OCI-M2 (cell line): Measurements from ENCODE around the gene WDR37.
"Not testable (repeated sequence)": the region's sequence is repeated elsewhere in the genome, so short reads cannot be mapped to it uniquely, and the experiment has no call there.

Experiments used
- DNase-seq: peaks from one replicate; lab custom pipeline; 2025; ENCODE audit not compliant: unreplicated experiment; lab: John Stamatoyannopoulos, UW

WDR37 gene

GRCh38 chr10:1101946-1102345 lies 45.8 kb downstream of the WDR37 start:
- DNase-seq: no peak

DNA sequence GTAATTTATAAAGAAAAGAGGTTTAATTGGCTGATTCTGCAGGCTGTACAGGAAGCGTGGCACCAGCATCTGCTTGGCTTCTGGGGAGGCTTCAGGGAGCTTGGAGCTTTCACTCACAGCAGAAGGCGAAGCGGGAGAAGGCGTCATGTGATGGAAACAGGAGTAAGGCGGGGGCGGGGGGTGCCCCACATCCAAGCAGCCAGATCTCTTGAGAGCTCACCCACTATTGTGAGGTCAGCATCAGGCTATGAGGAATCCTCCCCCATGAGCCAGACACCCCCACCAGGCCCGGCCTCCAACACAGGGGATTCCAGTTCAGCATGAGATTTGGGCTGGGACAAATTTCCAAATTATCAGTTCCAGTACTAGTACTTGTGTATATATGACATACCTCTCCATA lies 46.2 kb downstream of the WDR37 start:
- DNase-seq: no peak

- no peak for DNase-seq
Measured at GRCh38 chr10:1102831-1103230, 46.6 kb downstream of the WDR37 start.

DNA sequence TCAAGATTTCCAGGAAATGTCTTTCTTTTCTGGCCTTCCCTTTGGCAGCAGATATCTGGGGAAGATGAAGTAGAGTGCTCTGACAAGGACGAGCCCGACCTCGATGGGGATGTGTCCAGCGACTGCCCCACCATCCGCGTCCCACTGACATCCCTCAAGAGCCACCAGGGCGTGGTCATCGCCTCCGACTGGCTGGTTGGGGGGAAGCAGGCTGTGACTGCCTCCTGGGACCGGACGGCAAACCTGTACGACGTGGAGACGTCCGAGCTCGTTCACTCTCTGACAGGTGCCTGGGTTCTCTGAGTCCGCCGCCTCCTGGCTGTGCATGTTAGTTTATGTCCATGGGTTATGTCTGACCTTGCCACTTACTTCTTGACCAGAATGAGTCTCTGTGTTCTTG lies 47.4 kb downstream of the WDR37 start:
- no peak for DNase-seq

DNA sequence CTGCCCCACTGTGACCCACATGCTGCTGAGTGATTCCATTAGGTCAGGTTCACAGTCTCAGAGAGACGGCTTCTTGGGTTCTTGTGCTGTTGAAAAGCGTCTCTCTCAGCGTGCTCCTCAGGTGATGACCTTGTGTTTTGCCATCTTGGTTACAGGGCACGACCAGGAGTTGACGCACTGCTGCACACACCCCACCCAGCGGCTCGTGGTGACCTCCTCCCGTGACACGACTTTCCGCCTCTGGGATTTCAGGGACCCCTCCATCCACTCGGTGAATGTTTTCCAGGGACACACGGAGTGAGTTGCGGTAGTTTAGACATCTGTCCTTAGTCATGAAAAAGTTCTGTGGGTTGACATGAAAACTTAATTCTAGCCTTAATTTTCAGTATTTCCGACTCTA lies 48.8 kb downstream of the WDR37 start:
- DNase-seq: no peak

GRCh38 chr10:1107004-1107403 lies 50.8 kb downstream of the WDR37 start:
- no peak for DNase-seq

DNA sequence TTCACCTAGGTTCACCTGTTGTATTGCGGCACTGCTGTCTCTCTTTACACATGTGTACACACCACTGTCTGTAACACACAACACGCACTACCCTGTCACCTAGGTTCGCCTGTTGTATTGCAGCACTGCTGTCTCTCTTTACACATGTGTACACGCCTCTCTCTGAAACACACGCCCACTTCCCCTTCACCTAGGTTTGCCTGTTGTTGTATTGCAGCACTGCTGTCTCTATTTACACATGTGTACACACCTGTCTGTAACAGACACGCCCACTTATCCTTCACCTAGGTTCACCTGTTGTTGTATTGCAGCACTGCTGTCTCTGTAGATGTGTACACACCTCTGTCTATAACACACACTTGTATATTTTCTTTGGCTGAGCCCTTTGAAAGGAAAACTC lies 51.5 kb downstream of the WDR37 start:
- DNase-seq: no peak

GRCh38 chr10:1109795-1110673 lies 53.8 kb downstream of the WDR37 start:
- no peak for DNase-seq

DNA sequence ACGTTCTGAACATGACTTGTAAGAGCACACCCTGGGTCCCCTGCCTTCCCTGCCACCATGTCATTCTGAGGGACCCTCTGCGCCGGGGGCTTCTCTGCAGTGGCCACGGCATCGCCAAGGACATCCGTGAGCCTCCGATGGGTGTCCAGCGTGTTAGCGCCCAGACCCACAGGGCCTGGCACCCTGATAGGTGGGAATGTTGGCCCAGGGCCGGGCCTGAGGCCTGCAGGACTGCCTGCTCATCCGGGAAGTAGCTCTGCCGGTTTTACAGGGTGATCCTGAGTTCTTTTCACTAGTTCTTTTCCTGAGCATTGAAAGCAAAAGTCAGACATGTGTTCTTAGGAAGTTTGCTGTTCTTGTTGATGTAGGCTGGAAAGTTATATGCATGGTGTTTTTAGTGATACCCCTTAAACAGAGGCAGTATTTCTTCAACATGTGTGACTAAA lies 54.5 kb downstream of the WDR37 start:
- DNase-seq: no peak

- DNase-seq: no peak
Measured at GRCh38 chr10:1114315-1114714, 58.1 kb downstream of the WDR37 start.

DNA sequence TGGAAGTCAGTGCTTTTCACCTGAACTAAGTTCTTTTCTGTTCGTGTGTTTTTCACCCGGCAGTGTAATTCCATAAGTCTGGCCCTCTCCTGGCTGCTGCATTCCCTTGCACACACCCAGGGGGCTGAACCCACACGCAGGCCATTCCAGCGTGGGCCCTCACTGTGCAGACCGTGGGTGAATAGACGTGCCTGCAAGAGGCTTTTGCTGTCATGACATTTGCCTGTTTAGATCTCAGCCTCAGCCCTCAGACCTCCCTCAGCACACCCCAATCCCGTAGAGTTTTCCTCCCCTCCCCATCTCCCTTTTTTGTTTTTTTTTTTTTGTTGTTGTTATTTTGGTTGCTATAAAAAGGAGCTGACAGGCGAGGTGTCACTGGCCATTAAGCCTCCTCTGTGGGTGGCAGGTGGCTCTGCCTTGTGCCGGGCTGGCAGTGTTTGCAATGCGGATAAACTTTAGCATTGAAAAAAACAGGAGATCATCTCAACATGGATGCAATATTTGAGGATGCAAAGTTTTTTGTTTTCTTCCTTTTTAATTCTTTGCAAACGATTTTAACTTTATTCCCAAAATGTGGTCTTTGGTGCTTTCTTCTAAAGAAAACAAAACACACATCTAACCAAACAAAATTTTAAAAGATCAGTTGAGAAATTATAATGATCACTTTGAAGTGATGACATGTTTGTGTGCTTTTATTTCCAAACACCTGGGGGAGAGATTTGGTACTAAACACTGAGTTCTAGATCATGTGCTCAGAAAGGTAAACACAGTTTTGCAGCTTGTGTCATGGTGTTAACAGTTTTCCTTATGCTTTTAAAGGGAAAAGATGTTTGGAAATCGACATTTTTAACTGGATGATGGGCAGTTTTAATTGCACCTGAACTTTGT lies 58.8 kb downstream of the WDR37 start:
- DNase-seq: no peak

GRCh38 chr10:1115607-1115955 lies 59.4 kb downstream of the WDR37 start:
- DNase-seq: no peak

GRCh38 chr10:1116051-1116450 lies 59.9 kb downstream of the WDR37 start:
- no peak for DNase-seq

GRCh38 chr10:1116696-1117280 lies 60.6 kb downstream of the WDR37 start:
- DNase-seq: no peak

GRCh38 chr10:1117651-1118050 lies 61.5 kb downstream of the WDR37 start:
- no peak for DNase-seq

GRCh38 chr10:1118318-1118717 lies 62.1 kb downstream of the WDR37 start:
- DNase-seq: not testable (repeated sequence)

DNA sequence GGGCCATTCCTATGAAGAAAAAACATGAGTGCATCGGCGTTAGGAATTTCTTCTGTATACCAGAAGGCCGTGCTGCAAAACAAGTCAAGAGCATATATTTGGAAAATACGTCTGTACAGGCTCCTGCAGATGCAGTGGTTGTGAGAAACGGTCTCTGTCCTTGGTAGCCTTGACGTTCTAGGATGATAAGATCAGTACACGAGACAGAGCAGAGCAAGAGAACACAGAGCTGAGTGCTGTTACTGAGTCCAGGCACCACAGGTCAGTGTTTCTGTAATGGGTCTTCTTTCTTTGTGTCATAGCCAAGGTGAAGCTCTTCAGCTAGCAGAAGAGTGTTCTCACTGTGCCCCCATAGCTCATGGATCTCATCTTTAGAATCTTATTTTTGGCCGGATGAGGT lies 62.8 kb downstream of the WDR37 start:
- no peak for DNase-seq

GRCh38 chr10:1119501-1119900 lies 63.3 kb downstream of the WDR37 start:
- no peak for DNase-seq

DNA sequence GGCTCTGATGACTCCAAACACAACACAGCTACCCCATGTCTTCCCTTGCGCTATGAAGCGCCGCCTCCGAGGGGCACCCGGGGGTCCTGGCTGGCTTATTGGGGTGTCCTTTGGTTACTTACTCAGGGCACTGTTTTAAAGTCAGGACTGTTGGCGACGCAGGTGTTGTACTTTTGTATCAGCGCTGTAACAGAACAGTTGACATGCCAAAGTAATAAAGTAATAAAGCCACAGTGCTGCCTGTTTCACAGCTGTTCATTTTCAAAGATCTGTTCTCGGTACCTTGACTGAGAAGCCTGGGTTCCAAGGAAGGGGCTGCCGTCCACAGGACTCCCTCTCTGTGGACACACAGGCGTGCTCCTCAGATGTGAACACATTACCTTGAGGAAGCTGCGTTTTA lies 64.1 kb downstream of the WDR37 start:
- no peak for DNase-seq

DNA sequence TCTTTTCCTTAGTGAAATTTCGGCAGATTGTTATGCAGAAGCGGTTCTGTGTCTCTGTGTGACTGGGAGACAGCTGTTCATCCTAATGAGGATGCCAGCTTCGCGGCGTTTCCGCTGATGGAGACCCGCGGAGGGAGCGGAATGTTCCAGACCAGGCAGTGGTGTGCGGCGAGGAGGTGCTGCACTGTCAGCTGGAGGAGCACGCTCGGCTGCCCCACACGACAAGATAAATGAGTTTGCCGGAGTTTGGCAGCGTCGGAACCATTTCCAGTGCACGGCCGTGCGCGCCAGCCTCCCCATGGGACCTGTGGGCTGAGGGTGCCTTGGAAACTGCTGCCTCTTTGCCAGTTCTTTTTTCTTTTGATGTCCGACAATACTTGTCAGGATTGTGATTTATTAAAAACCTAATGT lies 64.6 kb downstream of the WDR37 start:
- DNase-seq: no peak

- no peak for DNase-seq
Measured at GRCh38 chr10:1121271-1121970, 65.2 kb downstream of the WDR37 start.
